ENCODE results near the gene ANKRD44. TPM values are rescaled to one million over a fixed set of nuclear protein-coding genes. Genes with fewer than 3 reads are reported as not detected.

ANKRD44 gene
- total and polyA plus RNA-seq, 2 of the 8 experiments (the other 6 are each of a cell fraction or from before 2014, with no cell fraction given) = 1.2 to 1.3 TPM

DNA sequence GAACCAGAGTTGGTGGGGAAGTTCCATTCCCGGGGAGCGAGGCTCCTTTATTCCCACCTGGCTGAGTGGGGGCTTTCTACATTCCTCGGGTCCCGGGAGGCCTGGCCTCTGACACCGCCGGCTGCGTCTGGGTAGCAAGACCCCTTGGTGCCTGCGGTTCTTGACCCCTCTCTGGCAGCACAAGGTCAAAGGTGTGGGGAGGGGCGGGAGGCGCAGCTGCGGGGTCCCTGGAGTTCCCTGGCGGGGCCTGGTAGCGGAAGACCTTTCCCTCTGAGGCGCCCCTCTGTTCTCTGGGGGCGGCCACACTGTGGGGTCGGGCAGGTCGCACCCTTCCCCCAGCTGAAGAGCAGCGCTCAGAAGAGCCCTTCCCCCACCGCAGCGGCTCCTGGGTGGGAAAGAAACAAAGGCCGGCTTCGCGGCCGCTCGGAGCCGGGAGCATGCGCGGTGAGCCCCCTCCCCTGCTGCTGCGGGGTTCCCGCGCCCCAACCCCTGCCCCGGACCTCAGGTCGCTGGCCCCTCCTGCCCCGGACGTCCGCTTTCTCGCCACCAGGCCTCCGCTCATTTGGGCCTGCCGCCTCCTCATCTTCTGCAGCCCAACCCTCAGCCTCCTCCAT lies 146.3 kb downstream of the ANKRD44 start:
- Histone ChIP-seq H3K27me3 (replicated peaks in 1 of 4; ENCODE audit: control insufficient read depth in 3 of 4, extremely low read depth in 1 of 4, insufficient read depth in 3 of 4, low read length in 3 of 4) (0 out of 7 replicates have a peak, but pooled peaks cover 0 to 4% (median 0%) of the 10 kb centered on the region in 4 experiments), H2BK12ac (ENCODE audit: low read depth, low read length) (no peak overlapping the region; the same call in 1 of the 2 replicates), H2AFZ (ENCODE audit: low read length) (peak overlapping the region; percentile 60; the same call in 1 of the 2 replicates), H4K20me1 (replicated peaks in 1 of 2; ENCODE audit: control insufficient read depth in 1 of 2, insufficient read depth in 2 of 2, low read length in 2 of 2) (no peaks in the 10 kb centered on the region), H4K8ac (ENCODE audit: extremely low read depth, insufficient read depth, low read length) (peak overlapping the region; percentile 93), H3K4ac (replicated peaks; ENCODE audit: insufficient read length, low read depth, low read length) (no peak overlapping the region), H3K4me3 (ENCODE audit: extremely low read depth in 1 of 4, insufficient read depth in 2 of 4, low read depth in 3 of 4, low read length in 4 of 4) (peak overlapping the region in 3 of 4 experiments; percentile 17 to 52 (median 24); a peak in 6 of 8 replicates), H3K4me1 (replicated peaks in 1 of 4; ENCODE audit: control insufficient read depth in 3 of 4, insufficient read depth in 4 of 4, low read length in 3 of 4) (peaks cover 3 to 12% (median 10%) of the 10 kb centered on the region in 4 experiments; a peak in 5 of 7 replicates), H3K79me2 (ENCODE audit: control insufficient read depth in 1 of 2, insufficient read depth in 2 of 2, low read length in 2 of 2) (no peaks in the 10 kb centered on the region), H3K4me2 (ENCODE audit: insufficient read depth in 1 of 2, low read depth in 2 of 2, low read length in 2 of 2) (peak overlapping the region; percentile 57 to 63; a peak in 3 of 4 replicates), H3K23me2 (ENCODE audit: low read depth, low read length) (no peaks in the 10 kb centered on the region; the same call in 1 of the 2 replicates), H3K14ac (ENCODE audit: insufficient read length) (no peak overlapping the region), H2BK5ac (ENCODE audit: low read depth, low read length) (no peak overlapping the region; the same call in 1 of the 2 replicates), H2AK5ac (ENCODE audit: low read depth, low read length) (no peak overlapping the region), H3K56ac (replicated peaks; ENCODE audit: insufficient read length, low read depth, low read length) (peak overlapping the region; percentile 17), H3K79me1 (ENCODE audit: low read depth, low read length) (no peaks in the 10 kb centered on the region), H3K27ac (ENCODE audit: low read depth, low read length) (peak overlapping the region; percentile 43; the same call in 1 of the 2 replicates), H3K36me3 (ENCODE audit: control insufficient read depth in 2 of 4, insufficient read depth in 4 of 4, low read length in 3 of 4) (no peaks in the 10 kb centered on the region), H2BK120ac (replicated peaks; ENCODE audit: low read depth, low read length) (no peak overlapping the region), H2BK20ac (ENCODE audit: low read length) (no peak overlapping the region), H3K9me3 (ENCODE audit: insufficient read depth in 2 of 2, low read depth in 1 of 2, low read length in 1 of 2) (no peaks in the 10 kb centered on the region), H2BK15ac (ENCODE audit: low read length) (no peak overlapping the region), H4K91ac (replicated peaks; ENCODE audit: insufficient read length, low read length) (peak overlapping the region; percentile 14), H3K23ac (ENCODE audit: insufficient read length) (no peak overlapping the region), H3K18ac (ENCODE audit: extremely low read depth, low read length) (peak overlapping the region; percentile 36), H3K9ac (replicated peaks in 1 of 4; ENCODE audit: extremely low read depth in 1 of 4, low read depth in 3 of 4, low read length in 3 of 4) (peak overlapping the region in 3 of 4 experiments; percentile 3 to 52 (median 26); a peak in 3 of 7 replicates), H4K5ac (ENCODE audit: insufficient read length, low read depth, low read length) (no peak overlapping the region)
- 16% methylated on average over 18 of the region's 39 CpGs; no CpG with 5 or more reads in 1 of the 2 experiments for WGBS, 2 experiments (ENCODE audit: extremely low coverage in 1 of 2, insufficient coverage in 1 of 2, insufficient read length in 1 of 2, insufficient replicate concordance in 2 of 2, low coverage in 1 of 2, low lambda C conversion rate in 2 of 2, missing lambda C conversion rate in 1 of 2)
- POLR2A ChIA-PET (ENCODE audit: partially characterized antibody) = interaction anchor here (0.6 to 1.0 kb wide), 2 partner anchors 8 to 43 kb away, joined by 4 to 5 read pairs; no protein-coding TSS in a partner anchor
- CTCF ChIA-PET (ENCODE audit: partially characterized antibody) = interaction anchor here (3.1 kb wide), 1 partner anchor 51 kb away, joined by 15 read pairs; no protein-coding TSS in a partner anchor
- no peak for FAIRE-seq
- DNase-seq (ENCODE audit: low read depth in 1 of 2, low spot score in 2 of 2) = peak; percentile 13 to 81
- TF ChIP-seq KDM1A (IDR thresholded peaks at IDR 0.05; ENCODE audit: borderline replicate concordance, low read length) (0 out of 2 replicates have a peak, but pooled peaks have one; percentile 22), GTF2F1 (IDR thresholded peaks at IDR 0.05; ENCODE audit: borderline replicate concordance, low read depth, low read length) (no peak), YY1 (IDR thresholded peaks at IDR 0.05; ENCODE audit: low read depth, low read length) (no peak), RBBP5 (IDR thresholded peaks at IDR 0.05; ENCODE audit: borderline replicate concordance, low read depth, low read length) (peak; percentile 97), ASH2L (IDR thresholded peaks at IDR 0.05; ENCODE audit: low read length) (peak; percentile 94), TEAD4 (IDR thresholded peaks at IDR 0.05; ENCODE audit: low read depth, low read length) (0 out of 2 replicates have a peak, but pooled peaks have one; percentile 8), MAFK (IDR thresholded peaks at IDR 0.05; ENCODE audit: low read depth, low read length) (no peak), HDAC6 (IDR thresholded peaks at IDR 0.05; ENCODE audit: low read depth, low read length) (no peak), CTBP2 (IDR thresholded peaks at IDR 0.05; ENCODE audit: borderline replicate concordance, insufficient read depth, insufficient read length, low read length) (no peak), RXRA (IDR thresholded peaks at IDR 0.05; ENCODE audit: insufficient read depth, low read depth, low read length) (no peak), POLR2A (IDR thresholded peaks at IDR 0.05; ENCODE audit: control extremely low read depth in 1 of 2, low read depth in 2 of 2, low read length in 2 of 2) (peak in 1 of 2 experiments; percentile 61; a peak in 2 of 3 replicates)
- TF ChIP-seq, protein P1, sequence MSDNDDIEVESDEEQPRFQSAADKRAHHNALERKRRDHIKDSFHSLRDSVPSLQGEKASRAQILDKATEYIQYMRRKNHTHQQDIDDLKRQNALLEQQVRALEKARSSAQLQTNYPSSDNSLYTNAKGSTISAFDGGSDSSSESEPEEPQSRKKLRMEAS (IDR thresholded peaks at IDR 0.05) = peak; percentile 85

All from H1 (cell line).